Measurements from ENCODE around the gene ZNF813.
"Not testable (repeated sequence)": the region's sequence is repeated elsewhere in the genome, so short reads cannot be mapped to it uniquely, and the experiment has no call there.

Gene ZNF813

GRCh38 chr19:53492153-53492552 lies 24.6 kb downstream of the ZNF813 start:
- Histone ChIP-seq H3K9ac (ENCODE audit: low read depth, low read length, poor library complexity, severe bottlenecking) (no peak overlapping the region), H3K4me2 (ENCODE audit: low read depth, low read length, poor library complexity, severe bottlenecking) (no peak overlapping the region), H4K20me1 (ENCODE audit: insufficient read depth, low read length, poor library complexity, severe bottlenecking) (no peaks in the 10 kb centered on the region), H3K79me2 (ENCODE audit: insufficient read depth, low read length) (no peaks in the 10 kb centered on the region), H3K4me3 (ENCODE audit: low read length, poor library complexity, severe bottlenecking) (no peak overlapping the region), H3K27me3 (ENCODE audit: insufficient read depth, low read length, poor library complexity, severe bottlenecking) (no peaks in the 10 kb centered on the region), H3F3A (ENCODE audit: low read depth) (no peaks in the 10 kb centered on the region), H3K4me1 (ENCODE audit: insufficient read depth, low read length, poor library complexity, severe bottlenecking) (no peaks in the 10 kb centered on the region), H3K9me2 (replicated peaks; ENCODE audit: low read depth, low read length) (no peaks in the 10 kb centered on the region), H3K9me3 (ENCODE audit: insufficient read depth, low read depth, low read length) (peaks cover 5% of the 10 kb centered on the region; the same call in 1 of the 2 replicates), H2AFZ (ENCODE audit: low read length) (no peak overlapping the region), H3K36me3 (ENCODE audit: insufficient read depth, low read length) (peaks cover 35% of the 10 kb centered on the region)
- TF ChIP-seq EZH2phosphoT487 (IDR thresholded peaks at IDR 0.05; ENCODE audit: borderline replicate concordance) (no peak), CTCF (conservative IDR thresholded peaks at IDR 0.05; ENCODE audit: low read length) (no peak)

- H2AFZ ChIP-seq (ENCODE audit: low read length); H3K9ac ChIP-seq (ENCODE audit: low read depth, low read length, poor library complexity, severe bottlenecking); H3K4me2 ChIP-seq (ENCODE audit: low read depth, low read length, poor library complexity, severe bottlenecking): not testable (repeated sequence)
Measured at GRCh38 chr19:53497311-53498023, 29.9 kb downstream of the ZNF813 start.

DNA sequence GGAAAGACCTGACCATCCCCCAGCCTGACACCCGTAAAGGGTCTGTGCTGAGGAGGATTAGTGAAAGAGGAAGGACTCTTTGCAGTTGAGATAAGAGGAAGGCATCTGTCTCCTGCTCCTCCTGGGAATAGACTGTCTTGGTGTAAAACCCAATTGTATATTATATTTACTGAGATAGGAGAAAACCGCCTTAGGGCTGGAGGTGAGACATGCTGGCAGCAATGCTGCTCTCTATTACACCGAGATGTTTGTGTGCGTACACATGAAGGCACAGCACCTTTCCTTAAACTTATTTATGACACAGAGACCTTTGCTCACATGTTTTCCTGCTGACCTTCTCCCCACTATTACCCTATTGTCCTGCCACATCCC lies 30.5 kb downstream of the ZNF813 start:
- H3K27me3 ChIP-seq (ENCODE audit: insufficient read depth, low read length, poor library complexity, severe bottlenecking); H3K36me3 ChIP-seq (ENCODE audit: insufficient read depth, low read length); H3K9me2 ChIP-seq (replicated peaks; ENCODE audit: low read depth, low read length); H3K79me2 ChIP-seq (ENCODE audit: insufficient read depth, low read length); H4K20me1 ChIP-seq (ENCODE audit: insufficient read depth, low read length, poor library complexity, severe bottlenecking); H3K9me3 ChIP-seq (ENCODE audit: insufficient read depth, low read depth, low read length); H3K4me3 ChIP-seq (ENCODE audit: low read length, poor library complexity, severe bottlenecking); H3K9ac ChIP-seq (ENCODE audit: low read depth, low read length, poor library complexity, severe bottlenecking); H3K4me2 ChIP-seq (ENCODE audit: low read depth, low read length, poor library complexity, severe bottlenecking); H3F3A ChIP-seq (ENCODE audit: low read depth); H3K4me1 ChIP-seq (ENCODE audit: insufficient read depth, low read length, poor library complexity, severe bottlenecking); H2AFZ ChIP-seq (ENCODE audit: low read length): not testable (repeated sequence)

More at GRCh38 chr19:53497311-53498023, 29.9 kb downstream of the ZNF813 start:
- H3K79me2 ChIP-seq (ENCODE audit: insufficient read depth, low read length); H3K36me3 ChIP-seq (ENCODE audit: insufficient read depth, low read length); H3K4me3 ChIP-seq (ENCODE audit: low read length, poor library complexity, severe bottlenecking); H4K20me1 ChIP-seq (ENCODE audit: insufficient read depth, low read length, poor library complexity, severe bottlenecking); H3K9me2 ChIP-seq (replicated peaks; ENCODE audit: low read depth, low read length); H3K27me3 ChIP-seq (ENCODE audit: insufficient read depth, low read length, poor library complexity, severe bottlenecking); H3F3A ChIP-seq (ENCODE audit: low read depth); H3K9me3 ChIP-seq (ENCODE audit: insufficient read depth, low read depth, low read length); H3K4me1 ChIP-seq (ENCODE audit: insufficient read depth, low read length, poor library complexity, severe bottlenecking): not testable (repeated sequence)

- H3K9ac ChIP-seq (ENCODE audit: low read depth, low read length, poor library complexity, severe bottlenecking); H3K36me3 ChIP-seq (ENCODE audit: insufficient read depth, low read length); H3K4me1 ChIP-seq (ENCODE audit: insufficient read depth, low read length, poor library complexity, severe bottlenecking); H4K20me1 ChIP-seq (ENCODE audit: insufficient read depth, low read length, poor library complexity, severe bottlenecking); H3K27me3 ChIP-seq (ENCODE audit: insufficient read depth, low read length, poor library complexity, severe bottlenecking); H3K9me3 ChIP-seq (ENCODE audit: insufficient read depth, low read depth, low read length); H3K9me2 ChIP-seq (replicated peaks; ENCODE audit: low read depth, low read length); H2AFZ ChIP-seq (ENCODE audit: low read length); H3F3A ChIP-seq (ENCODE audit: low read depth); H3K4me3 ChIP-seq (ENCODE audit: low read length, poor library complexity, severe bottlenecking); H3K79me2 ChIP-seq (ENCODE audit: insufficient read depth, low read length); H3K4me2 ChIP-seq (ENCODE audit: low read depth, low read length, poor library complexity, severe bottlenecking): not testable (repeated sequence)
Measured at GRCh38 chr19:53503151-53503550, 35.6 kb downstream of the ZNF813 start.

DNA sequence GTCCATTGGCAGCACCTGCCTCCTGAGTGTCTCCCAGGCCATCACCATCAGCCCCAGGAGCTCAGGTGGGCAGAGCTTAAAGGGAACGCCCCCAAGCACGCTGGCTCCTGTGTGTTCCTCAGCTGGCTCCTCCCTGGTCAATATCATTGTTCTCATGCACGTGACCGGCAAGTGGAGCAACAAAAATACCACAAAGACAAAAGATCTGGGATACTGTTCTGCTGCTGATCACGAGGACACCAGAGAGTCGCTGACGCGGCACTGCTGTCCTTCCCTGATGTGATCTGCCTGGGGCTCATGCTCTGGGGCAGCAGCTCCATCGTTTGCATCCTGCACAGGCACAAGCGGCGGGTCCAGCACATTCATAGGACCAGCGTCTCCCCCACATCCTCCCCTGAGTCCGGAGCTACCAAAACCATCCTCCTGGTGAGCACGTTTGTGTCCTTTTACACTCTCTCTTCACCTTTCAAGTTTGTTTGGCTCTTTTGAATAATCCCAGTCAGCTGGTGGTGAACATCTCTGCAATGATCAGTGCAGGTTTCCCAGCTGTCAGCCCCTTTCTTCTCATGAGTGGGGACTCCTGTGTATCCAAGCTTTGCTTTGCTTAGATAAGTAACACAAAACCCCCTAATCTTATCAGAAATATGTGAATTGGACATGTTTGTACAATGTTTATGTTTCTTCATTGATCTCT lies 36.3 kb downstream of the ZNF813 start:
- not testable (repeated sequence) for H3K4me3 ChIP-seq (ENCODE audit: low read length, poor library complexity, severe bottlenecking)

More for the DNA sequence above, 36.3 kb downstream of the ZNF813 start:
- not testable (repeated sequence) for H3K9me3 ChIP-seq (ENCODE audit: insufficient read depth, low read depth, low read length); H3K36me3 ChIP-seq (ENCODE audit: insufficient read depth, low read length); H4K20me1 ChIP-seq (ENCODE audit: insufficient read depth, low read length, poor library complexity, severe bottlenecking); H3K4me2 ChIP-seq (ENCODE audit: low read depth, low read length, poor library complexity, severe bottlenecking); H3K9me2 ChIP-seq (replicated peaks; ENCODE audit: low read depth, low read length); H3K9ac ChIP-seq (ENCODE audit: low read depth, low read length, poor library complexity, severe bottlenecking); H3K79me2 ChIP-seq (ENCODE audit: insufficient read depth, low read length); H3K27me3 ChIP-seq (ENCODE audit: insufficient read depth, low read length, poor library complexity, severe bottlenecking); H3K4me1 ChIP-seq (ENCODE audit: insufficient read depth, low read length, poor library complexity, severe bottlenecking); H2AFZ ChIP-seq (ENCODE audit: low read length); H3F3A ChIP-seq (ENCODE audit: low read depth)

Data from Loucy (cell line).